ENCODE results near the gene RANGRF. TPM values are rescaled to one million over a fixed set of nuclear protein-coding genes. Genes with fewer than 3 reads are reported as not detected.
A peak's percentile ranks its signal among the peaks of the same experiment; 100 is the strongest.
"Not testable (repeated sequence)": the region's sequence is repeated elsewhere in the genome, so short reads cannot be mapped to it uniquely, and the experiment has no call there.

Gene RANGRF
- 5.4 and 6.6 TPM in 2 replicates for total RNA-seq

- peak; percentile 69 for DNase-seq (ENCODE audit: low read depth)
Measured at GRCh38 chr17:8288336-8289102, at the start of gene RANGRF. TSS of gene RANGRF (plus strand) at chr17:8288670. CDS start at chr17:8288789, 119 bp downstream.

GRCh38 chr17:8243827-8244226 is 44.6 kb upstream of the RANGRF start:
- DNase-seq (ENCODE audit: low read depth) = no peak

- no peak for DNase-seq (ENCODE audit: low read depth)
Measured at GRCh38 chr17:8244768-8245167, 43.7 kb upstream of the RANGRF start.

- peak; percentile 72 for DNase-seq (ENCODE audit: low read depth)
Measured at GRCh38 chr17:8248751-8249607, 39.5 kb upstream of the RANGRF start, which contains the start of gene PFAS. TSS of gene PFAS (plus strand) at chr17:8249289. CDS start at chr17:8253938, 4,649 bp downstream.

- DNase-seq (ENCODE audit: low read depth) = no peak
Measured at GRCh38 chr17:8249621-8250500, 38.6 kb upstream of the RANGRF start.

GRCh38 chr17:8251411-8251810 is 37.1 kb upstream of the RANGRF start:
- DNase-seq (ENCODE audit: low read depth) = not testable (repeated sequence)

GRCh38 chr17:8253801-8254200 is 34.7 kb upstream of the RANGRF start:
- peak; percentile 33 for DNase-seq (ENCODE audit: low read depth)

- no peak for DNase-seq (ENCODE audit: low read depth)
Measured at GRCh38 chr17:8254881-8255280, 33.6 kb upstream of the RANGRF start.

- DNase-seq (ENCODE audit: low read depth) = no peak
Measured at GRCh38 chr17:8255499-8255898, 33.0 kb upstream of the RANGRF start.

GRCh38 chr17:8256291-8256690 is 32.2 kb upstream of the RANGRF start:
- no peak for DNase-seq (ENCODE audit: low read depth)

- DNase-seq (ENCODE audit: low read depth) = no peak
Measured at GRCh38 chr17:8256691-8257090, 31.8 kb upstream of the RANGRF start.

GRCh38 chr17:8257801-8258200 is 30.7 kb upstream of the RANGRF start:
- DNase-seq (ENCODE audit: low read depth) = no peak

GRCh38 chr17:8264320-8264719 is 24.1 kb upstream of the RANGRF start:
- no peak for DNase-seq (ENCODE audit: low read depth)

GRCh38 chr17:8264836-8265542 is 23.5 kb upstream of the RANGRF start:
- DNase-seq (ENCODE audit: low read depth) = no peak

GRCh38 chr17:8266648-8267479 is 21.6 kb upstream of the RANGRF start:
- DNase-seq (ENCODE audit: low read depth) = no peak

GRCh38 chr17:8267480-8268147 is 20.9 kb upstream of the RANGRF start:
- DNase-seq (ENCODE audit: low read depth) = no peak

GRCh38 chr17:8268550-8269298 is 19.7 kb upstream of the RANGRF start:
- DNase-seq (ENCODE audit: low read depth) = no peak

GRCh38 chr17:8272421-8272820 is 16.0 kb upstream of the RANGRF start:
- no peak for DNase-seq (ENCODE audit: low read depth)

GRCh38 chr17:8273884-8274444 is 14.5 kb upstream of the RANGRF start:
- peak; percentile 89 for DNase-seq (ENCODE audit: low read depth)

Data from renal cortical epithelial cell (primary cell).